GM19351 (cell line): ENCODE data around the gene GTPBP4.
"Not testable (repeated sequence)": the region's sequence is repeated elsewhere in the genome, so short reads cannot be mapped to it uniquely, and the experiment has no call there.

Experiments
- ATAC-seq: cut with Tn5 transposase; IDR thresholded peaks from one replicate; pipeline ENCODE4 v1.9.1; 2021; ENCODE audit warnings: mild to moderate bottlenecking, moderate library complexity; ENCODE audit not compliant: unreplicated experiment

GTPBP4 gene

DNA sequence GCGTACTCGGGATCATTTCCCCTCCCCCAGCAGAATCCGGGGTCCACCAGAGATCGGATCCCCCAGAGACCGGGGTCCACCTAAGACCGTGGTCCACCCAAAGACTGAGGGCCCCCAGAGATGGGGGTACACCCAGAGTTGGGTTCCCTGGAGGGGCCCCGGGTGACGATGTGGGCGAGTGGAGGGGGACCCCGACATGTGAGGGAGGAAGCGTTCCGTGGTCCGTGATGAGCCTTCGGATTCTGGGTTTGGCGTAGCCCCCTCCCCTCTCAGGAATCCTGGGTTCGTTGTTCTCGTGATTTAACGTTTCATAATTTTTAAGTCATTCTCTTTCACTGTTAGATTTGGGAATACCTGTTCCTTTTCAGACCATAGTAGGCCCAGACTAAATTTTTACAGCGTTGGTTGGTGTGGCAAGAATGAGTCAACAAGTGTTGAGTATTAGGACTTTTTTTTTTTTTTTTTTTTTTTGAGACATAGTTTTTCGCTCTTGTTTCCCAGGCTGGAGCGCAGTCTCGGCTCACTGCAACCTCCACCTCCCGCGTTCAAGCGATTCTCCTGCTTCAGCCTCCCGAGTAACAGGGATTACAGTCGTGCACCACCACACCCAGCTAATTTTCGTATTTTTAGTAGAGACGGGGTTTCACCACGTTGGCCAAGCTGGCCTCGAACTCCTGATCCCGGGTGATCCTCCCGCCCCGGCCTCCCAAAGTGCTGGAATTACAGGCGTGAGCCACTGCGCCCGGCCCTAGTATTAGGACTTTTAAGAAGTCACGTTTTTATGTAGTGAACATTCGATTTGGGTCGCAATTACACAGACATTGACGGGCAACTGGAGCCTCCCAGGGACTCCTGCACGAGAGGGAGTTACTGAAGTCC, 672 bp downstream of the GTPBP4 start:
- ATAC-seq = peak; percentile 19

DNA sequence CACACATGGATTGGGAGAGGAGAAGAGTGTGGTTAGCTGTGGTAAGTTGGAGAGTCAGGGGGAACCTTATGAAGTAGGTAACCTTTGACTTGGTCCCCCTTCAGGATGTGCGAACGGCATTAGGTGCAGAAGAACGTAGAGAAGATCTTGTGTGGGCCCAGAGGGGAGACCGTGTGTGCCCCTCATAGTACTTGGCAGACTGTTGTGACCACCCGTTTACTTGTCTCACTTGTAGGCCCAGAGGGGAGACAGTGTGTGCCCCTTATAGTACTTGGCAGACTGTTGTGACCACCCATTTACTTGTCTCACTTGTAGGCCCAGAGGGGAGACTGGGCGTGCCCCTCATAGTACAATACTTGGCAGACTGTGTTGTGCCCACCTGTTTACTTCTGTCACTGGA, 2.6 kb downstream of the GTPBP4 start:
- no peak for ATAC-seq

- peak; percentile 29 for ATAC-seq
Observed at GRCh38 chr10:992467-992866, 4.2 kb downstream of the GTPBP4 start.

DNA sequence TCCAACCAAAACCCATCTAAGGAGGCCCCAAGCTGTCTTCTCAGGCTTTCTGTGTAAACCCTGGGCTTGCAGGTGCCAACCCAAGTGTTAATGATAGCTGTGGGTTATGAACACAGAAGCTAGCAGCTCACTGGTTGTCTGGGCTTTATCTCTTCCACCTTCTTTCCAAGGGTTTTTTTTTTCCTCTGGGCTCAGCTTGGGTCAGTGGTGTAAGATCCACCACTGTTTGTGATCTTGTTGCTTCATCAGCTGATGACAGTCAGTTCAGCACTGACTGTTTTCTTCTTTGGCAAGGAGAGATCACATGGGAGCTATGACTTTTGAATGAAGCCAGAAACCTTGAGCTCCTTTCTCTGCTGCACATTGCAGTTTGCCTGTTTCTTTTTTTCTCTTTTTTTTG, 4.6 kb downstream of the GTPBP4 start:
- ATAC-seq = no peak

DNA sequence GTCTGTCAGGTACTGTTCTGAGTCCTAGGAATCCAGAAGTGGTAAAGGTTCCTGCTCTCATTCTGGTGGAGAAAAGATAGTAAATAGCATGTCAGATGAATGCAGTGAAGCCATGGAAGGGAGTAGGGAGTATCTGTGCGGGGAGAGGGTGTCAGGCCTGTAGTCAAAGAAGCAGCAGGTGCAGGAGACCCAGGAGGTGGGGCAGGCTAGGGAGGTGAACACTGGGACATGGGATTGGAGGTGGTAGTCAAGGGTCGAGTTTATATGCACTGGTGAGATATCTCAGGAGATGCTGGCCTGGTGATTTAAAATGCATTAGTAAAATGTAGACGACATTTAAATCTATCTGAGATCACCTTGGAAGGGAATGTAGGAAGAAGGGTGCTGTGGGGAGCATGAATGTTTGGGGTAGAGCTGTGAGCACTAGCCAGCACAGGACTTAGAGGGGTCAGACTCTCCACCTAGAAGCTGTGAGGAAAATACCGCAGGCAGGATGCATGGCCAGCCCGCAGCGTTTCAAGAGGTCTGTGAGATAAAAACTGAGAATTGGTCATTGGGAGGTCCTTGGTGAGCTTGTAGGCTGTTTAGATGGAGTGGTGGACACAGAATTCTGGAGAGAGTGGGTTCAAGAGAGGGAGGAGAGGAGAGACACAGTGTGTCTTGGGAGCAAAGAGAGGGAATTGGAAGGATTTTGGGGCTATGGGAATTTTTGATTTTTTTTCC, 6.8 kb downstream of the GTPBP4 start:
- ATAC-seq = no peak

DNA sequence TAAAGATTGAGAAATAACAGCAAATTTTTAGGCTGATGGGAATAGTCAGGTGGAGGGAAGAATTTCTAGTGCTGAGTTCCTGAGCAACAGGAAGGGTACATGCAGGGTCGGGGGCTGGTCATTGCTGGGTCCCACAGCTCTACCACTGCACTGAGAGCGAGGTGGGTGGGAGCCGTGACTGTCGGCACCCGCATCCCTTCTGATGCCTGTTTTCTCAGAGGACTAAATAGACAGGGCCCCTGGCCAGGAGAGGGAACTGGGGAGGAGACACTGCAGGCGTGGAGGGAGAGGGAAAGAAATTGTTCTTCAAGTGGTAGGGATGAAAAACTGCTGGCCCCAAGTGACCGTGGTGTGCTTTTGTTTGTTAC, 7.3 kb downstream of the GTPBP4 start:
- ATAC-seq = no peak

DNA sequence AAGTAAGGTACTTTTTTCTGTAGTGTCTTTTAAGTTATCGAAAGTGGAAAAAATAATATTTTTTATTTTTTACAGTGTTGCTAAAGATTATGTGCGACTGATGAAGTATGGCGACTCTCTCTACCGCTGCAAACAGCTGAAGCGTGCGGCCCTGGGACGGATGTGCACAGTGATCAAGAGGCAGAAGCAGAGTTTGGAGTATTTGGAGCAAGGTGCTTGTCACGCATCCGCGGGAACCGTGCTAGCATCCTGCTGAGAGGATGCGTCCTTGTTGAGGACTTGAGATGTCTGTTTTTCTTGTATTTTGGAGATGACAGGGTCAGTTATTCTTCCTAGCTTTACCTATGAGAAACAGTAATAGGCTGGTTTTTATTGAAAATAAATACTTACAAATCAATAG, 7.8 kb downstream of the GTPBP4 start:
- ATAC-seq = no peak

DNA sequence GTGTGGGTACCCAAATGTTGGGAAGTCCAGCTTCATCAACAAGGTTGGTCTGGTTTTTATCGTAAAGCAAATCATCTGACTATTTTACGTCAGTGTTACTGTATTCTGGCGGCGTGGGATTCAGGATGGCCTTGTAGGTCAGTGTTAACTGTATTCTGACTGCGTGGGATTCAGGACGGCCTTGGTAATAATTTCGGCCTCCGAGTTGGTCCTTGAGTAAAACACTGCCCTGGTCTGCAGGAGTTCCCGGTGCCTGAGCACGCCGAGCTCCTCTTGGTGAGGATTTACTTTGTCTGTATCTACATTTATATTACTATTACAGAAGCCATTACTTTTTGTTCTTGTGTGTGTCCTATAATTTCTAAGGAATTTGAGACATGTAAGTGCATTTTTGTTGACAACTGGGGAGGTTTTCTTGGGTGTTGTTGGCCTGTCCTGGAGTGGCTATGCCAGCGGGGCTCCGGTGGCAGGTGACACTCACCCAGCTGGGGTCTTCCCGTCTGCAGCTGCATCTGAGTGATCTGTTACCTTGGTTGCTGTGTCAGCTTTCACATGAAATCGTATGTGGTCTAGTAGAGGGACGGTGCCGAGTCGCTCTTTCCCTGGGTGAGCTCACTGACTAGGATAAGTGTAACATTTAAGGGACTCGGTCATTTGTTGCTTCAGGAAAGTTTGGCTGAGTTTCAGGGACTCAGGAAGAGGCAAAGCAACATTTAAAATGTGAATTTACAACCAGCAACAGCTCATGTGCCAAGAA, 9.2 kb downstream of the GTPBP4 start:
- no peak for ATAC-seq

DNA sequence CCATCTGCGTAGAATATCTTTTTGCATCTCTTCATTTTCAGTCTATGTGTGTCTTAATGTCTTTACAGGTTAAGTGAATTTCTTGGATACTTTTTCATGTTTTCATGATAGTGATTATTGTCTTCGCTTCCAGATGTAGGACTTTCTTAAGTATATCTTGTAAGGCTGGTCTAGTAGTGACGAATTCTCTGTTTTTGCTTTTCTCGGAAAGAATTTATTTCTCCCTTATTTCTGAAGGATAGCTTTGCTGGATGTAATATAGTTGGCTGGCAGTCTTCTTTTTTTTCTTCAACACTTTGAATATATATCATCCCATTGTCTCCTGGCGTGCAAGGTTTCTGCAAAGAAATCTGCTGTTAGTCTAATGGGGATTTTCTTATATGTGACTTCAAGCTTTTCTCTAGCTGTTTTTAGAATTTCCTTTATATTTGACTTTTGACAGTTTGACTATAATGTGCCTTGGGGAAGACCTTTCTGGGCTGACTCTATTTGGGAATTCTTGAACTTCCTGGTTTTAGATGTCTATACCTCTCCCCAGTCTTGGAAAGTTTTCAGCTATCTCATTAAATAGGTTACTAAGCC, 14.3 kb downstream of the GTPBP4 start:
- ATAC-seq = no peak

GRCh38 chr10:1003884-1004670, 15.8 kb downstream of the GTPBP4 start:
- no peak for ATAC-seq

- no peak for ATAC-seq
Observed at GRCh38 chr10:1006573-1006972, 18.3 kb downstream of the GTPBP4 start.

DNA sequence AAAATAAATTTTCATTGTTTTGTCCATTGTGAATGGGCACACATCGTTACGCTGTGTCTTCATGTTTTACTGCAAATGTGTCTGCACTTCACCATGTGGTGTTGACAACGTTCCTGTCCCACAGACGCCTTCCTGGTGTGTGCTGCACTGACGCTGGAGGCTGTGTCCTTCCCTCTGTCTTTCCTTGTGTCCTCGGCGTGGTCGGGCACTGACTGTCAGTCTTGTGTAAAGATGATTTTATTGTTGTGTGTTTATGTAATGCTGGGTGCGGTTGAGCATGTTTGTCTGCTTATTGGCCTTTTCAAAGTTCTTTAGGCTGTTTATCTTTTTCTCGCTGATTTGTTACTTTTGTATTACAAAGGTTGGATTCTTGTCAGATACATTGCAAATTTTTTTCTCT, 19.3 kb downstream of the GTPBP4 start:
- no peak for ATAC-seq

GRCh38 chr10:1009071-1009494, 20.8 kb downstream of the GTPBP4 start:
- ATAC-seq = no peak

GRCh38 chr10:1009947-1010346, 21.7 kb downstream of the GTPBP4 start:
- ATAC-seq = not testable (repeated sequence)

DNA sequence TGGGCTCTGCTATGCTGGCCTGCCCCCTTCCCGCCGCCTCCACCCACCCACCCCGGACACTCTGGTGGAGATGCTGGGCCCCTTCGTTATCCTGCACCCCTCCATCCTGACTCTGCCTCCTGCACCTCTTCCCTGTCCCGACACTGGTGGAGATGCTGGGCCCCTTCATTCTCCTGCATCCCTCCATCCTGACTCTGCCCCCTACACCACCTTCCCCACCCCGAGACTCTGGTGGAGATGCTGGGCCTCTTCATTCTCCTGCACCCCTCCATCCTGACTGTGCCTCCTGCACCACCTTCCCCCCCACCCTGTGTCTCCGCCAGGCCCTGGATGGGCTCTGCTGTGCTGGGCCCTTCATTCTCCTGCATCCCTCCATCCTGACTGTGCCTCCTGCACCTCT, 22.5 kb downstream of the GTPBP4 start:
- ATAC-seq = no peak

- no peak for ATAC-seq
Observed at GRCh38 chr10:1011696-1012095, 23.5 kb downstream of the GTPBP4 start.

- no peak for ATAC-seq
Observed at GRCh38 chr10:1015688-1016087, 27.5 kb downstream of the GTPBP4 start.

DNA sequence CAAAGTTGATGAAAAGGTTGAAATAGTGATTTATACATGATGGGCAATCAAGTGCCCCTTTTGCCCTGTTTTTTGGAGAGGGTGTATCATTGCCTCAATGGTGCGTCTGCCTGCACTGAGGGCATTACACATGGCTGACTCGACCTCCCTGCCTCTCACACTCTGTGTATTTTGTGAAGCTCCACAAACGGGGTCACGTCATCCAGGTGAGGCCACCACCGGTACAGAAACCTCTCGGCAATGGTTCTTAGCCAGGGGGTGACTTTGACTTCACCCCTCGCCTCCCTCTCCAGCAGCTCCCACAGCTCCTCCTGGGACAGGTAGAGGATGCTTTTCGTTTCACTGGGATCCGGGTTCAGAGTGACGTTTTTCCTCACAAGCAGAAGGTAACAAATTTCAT, 31.1 kb downstream of the GTPBP4 start:
- ATAC-seq = no peak

- no peak for ATAC-seq
Observed at GRCh38 chr10:1020460-1020859, 32.2 kb downstream of the GTPBP4 start.

GRCh38 chr10:1020958-1021357, 32.7 kb downstream of the GTPBP4 start:
- ATAC-seq = no peak
